CD14-positive monocyte (primary cell): ENCODE data around the gene NPEPL1. TPM values are rescaled to one million over a fixed set of nuclear protein-coding genes. Genes with fewer than 3 reads are reported as not detected.

Experiments used
- DNase-seq, 3 donors: peaks; one replicate each; pipeline ENCODE4 v3.0.0-alpha.2; 2011 to 2022
- H2AFZ ChIP-seq: 2 replicates; pipeline ENCODE4 v1.6.0; 2012; ENCODE audit warnings: mild to moderate bottlenecking, low read depth, low read length, inconsistent platforms; ENCODE audit not compliant: insufficient read depth, poor library complexity, severe bottlenecking
- H3K27ac ChIP-seq, 2 donors: 1 replicate in 1 of 2; 2 replicates in 1 of 2; pipeline ENCODE4 v1.5.1; 2012 to 2013; ENCODE audit warnings: low read length in 2 of 2, control low read depth in 1 of 2, inconsistent platforms in 1 of 2, low read depth in 1 of 2, mild to moderate bottlenecking in 1 of 2
- H3K27me3 ChIP-seq, 2 donors: one replicate each; pipeline versions ENCODE4 v1.6.0 to v1.6.1; 2011 to 2013; ENCODE audit warnings: low read length in 2 of 2; ENCODE audit not compliant: control insufficient read depth in 2 of 2, insufficient read depth in 2 of 2
- H3K36me3 ChIP-seq, 2 donors: replicated peaks in 1 of 2; 1 replicate in 1 of 2; 2 replicates in 1 of 2; pipeline versions ENCODE4 v1.5.1 to v1.6.1; 2012 to 2013; ENCODE audit warnings: low read length in 2 of 2, control low read depth in 1 of 2, inconsistent platforms in 1 of 2, mild to moderate bottlenecking in 1 of 2; ENCODE audit not compliant: insufficient read depth in 2 of 2, control insufficient read depth in 1 of 2
- H3K4me1 ChIP-seq, 2 donors: 1 replicate in 1 of 2; 2 replicates in 1 of 2; pipeline versions ENCODE4 v1.5.1 to v1.6.1; 2012 to 2013; ENCODE audit warnings: low read length in 2 of 2, control low read depth in 1 of 2, inconsistent platforms in 1 of 2, mild to moderate bottlenecking in 1 of 2, moderate library complexity in 1 of 2; ENCODE audit not compliant: insufficient read depth in 2 of 2, control insufficient read depth in 1 of 2
- H3K4me2 ChIP-seq: replicated peaks from 2 replicates; pipeline ENCODE3; 2012; ENCODE audit warnings: low read length, moderate library complexity, mild to moderate bottlenecking; ENCODE audit not compliant: poor library complexity, severe bottlenecking; ENCODE audit errors: extremely low read depth
- H3K4me3 ChIP-seq, 3 experiments: fragments of 200-600 bp in 1 of 3; sonication (generic) in 1 of 3; replicated peaks in 1 of 3; 1 replicate in 2 of 3; 2 replicates in 1 of 3; pipeline ENCODE4 v1.5.1; 2011 to 2013; ENCODE audit warnings: low read length in 3 of 3, mild to moderate bottlenecking in 3 of 3, control low read depth in 2 of 3, low read depth in 2 of 3, inconsistent platforms in 1 of 3, moderate library complexity in 1 of 3
- H3K79me2 ChIP-seq: 2 replicates; pipeline ENCODE4 v1.6.0; 2012; ENCODE audit warnings: mild to moderate bottlenecking, control low read depth, inconsistent platforms, low read length, moderate library complexity; ENCODE audit not compliant: insufficient read depth
- H3K9ac ChIP-seq: 2 replicates; pipeline ENCODE4 v1.6.0; 2017; ENCODE audit warnings: low read length, mild to moderate bottlenecking; ENCODE audit not compliant: insufficient read depth, poor library complexity, severe bottlenecking
- H3K9me3 ChIP-seq, 2 donors: replicated peaks in 1 of 2; 1 replicate in 1 of 2; 2 replicates in 1 of 2; pipeline versions ENCODE4 v1.5.1 to v1.6.1; 2012 to 2013; ENCODE audit warnings: low read length in 2 of 2, control low read depth in 1 of 2; ENCODE audit not compliant: control insufficient read depth in 1 of 2, insufficient read depth in 1 of 2
- H4K20me1 ChIP-seq: 2 replicates; pipeline ENCODE4 v1.6.0; 2012; ENCODE audit warnings: mild to moderate bottlenecking, low read length, control low read depth, moderate library complexity; ENCODE audit not compliant: insufficient read depth
- H3K27ac Mint-ChIP-seq, 7 donors: one replicate each; pipeline ENCODE4 v1.8.0; 2020; ENCODE audit warnings: mild to moderate bottlenecking in 7 of 7, mixed read lengths in 7 of 7, moderate library complexity in 6 of 7, inconsistent platforms in 2 of 7
- H3K27me3 Mint-ChIP-seq, 3 donors: one replicate each; pipeline ENCODE4 v1.8.0; 2021 to 2022; ENCODE audit warnings: low read depth in 3 of 3, mild to moderate bottlenecking in 3 of 3, mixed read lengths in 3 of 3, moderate library complexity in 3 of 3, inconsistent platforms in 1 of 3
- H3K36me3 Mint-ChIP-seq, 2 donors: one replicate each; pipeline ENCODE4 v1.8.0; 2020; ENCODE audit warnings: mixed read lengths in 2 of 2, inconsistent platforms in 1 of 2, mild to moderate bottlenecking in 1 of 2
- H3K4me1 Mint-ChIP-seq: one replicate; pipeline ENCODE4 v1.8.0; 2020; ENCODE audit warnings: mild to moderate bottlenecking, mixed read lengths
- H3K4me3 Mint-ChIP-seq, 2 donors: one replicate each; pipeline ENCODE4 v1.8.0; 2020; ENCODE audit warnings: mild to moderate bottlenecking in 2 of 2, mixed read lengths in 2 of 2, moderate library complexity in 1 of 2
- H3K9me3 Mint-ChIP-seq, 7 donors: one replicate each; pipeline ENCODE4 v1.8.0; 2020 to 2022; ENCODE audit warnings: mixed read lengths in 7 of 7, mild to moderate bottlenecking in 6 of 7, moderate library complexity in 6 of 7, inconsistent platforms in 2 of 7
- WGBS: methylation state at CpG from one replicate; pipeline ENCODE4 v1.1.5; 2013; ENCODE audit warnings: missing lambda C conversion rate; ENCODE audit not compliant: insufficient coverage; 5-methylcytosine and 5-hydroxymethylcytosine counted together
- intact Hi-C, 2 donors: fragments of 100-400 bp; cut with micrococcal nuclease; formaldehyde crosslinking; loops; one replicate each; pipeline versions ENCODE4 v1.15.0 to v1.15.1; 2023
- polyA plus RNA-seq, 3 donors: library from polyadenylated mRNA; depleted of rRNA in 1 of 3; unstranded in 2 of 3; stranded (reverse) in 1 of 3; fragments of 300-500 nt in 2 of 3; fragments of >200 nt in 1 of 3; fragmentation: Illumina TruSeq in 2 of 3; gene quantifications; 1 replicate in 2 of 3; 2 replicates in 1 of 3; pipeline ENCODE4 v1.2.3, GENCODE V29; 2012 to 2021
- TF ChIP-seq, protein P1 (sequence below): fragments of 200-600 bp; IDR thresholded peaks from one replicate; pipeline ENCODE4 v1.8.0; 2022; ENCODE audit warnings: antibody characterized with exemption, mild to moderate bottlenecking

The NPEPL1 gene
- polyA plus RNA-seq, 3 donors, result 37.6 to 109 (median 39.6) TPM

- Histone ChIP-seq H3K4me1 (no peaks in the 10 kb centered on the region), H3K9ac (no peak overlapping the region), H4K20me1 (no peaks in the 10 kb centered on the region), H2AFZ (no peak overlapping the region), H3K79me2 (no peaks in the 10 kb centered on the region), H3K4me2 (no peak overlapping the region), H3K4me3 (no peak overlapping the region), H3K27ac (no peak overlapping the region), H3K9me3 (no peaks in the 10 kb centered on the region), H3K27me3 (peaks cover 0 to 4% of the 10 kb centered on the region in 2 donors), H3K36me3 (no peaks in the 10 kb centered on the region)
- DNase-seq, result no peak
- intact Hi-C loops, result no loop called here
- Mint-ChIP-seq H3K4me3 (no peak overlapping the region), H3K27ac (no peak overlapping the region), H3K4me1 (no peaks in the 10 kb centered on the region), H3K27me3 (peaks cover 8 to 26% (median 17%) of the 10 kb centered on the region in 3 donors), H3K9me3 (no peaks in the 10 kb centered on the region), H3K36me3 (no peaks in the 10 kb centered on the region)
- 95% methylated on average over 10 of the region's 10 CpGs for WGBS
- TF ChIP-seq, protein P1, sequence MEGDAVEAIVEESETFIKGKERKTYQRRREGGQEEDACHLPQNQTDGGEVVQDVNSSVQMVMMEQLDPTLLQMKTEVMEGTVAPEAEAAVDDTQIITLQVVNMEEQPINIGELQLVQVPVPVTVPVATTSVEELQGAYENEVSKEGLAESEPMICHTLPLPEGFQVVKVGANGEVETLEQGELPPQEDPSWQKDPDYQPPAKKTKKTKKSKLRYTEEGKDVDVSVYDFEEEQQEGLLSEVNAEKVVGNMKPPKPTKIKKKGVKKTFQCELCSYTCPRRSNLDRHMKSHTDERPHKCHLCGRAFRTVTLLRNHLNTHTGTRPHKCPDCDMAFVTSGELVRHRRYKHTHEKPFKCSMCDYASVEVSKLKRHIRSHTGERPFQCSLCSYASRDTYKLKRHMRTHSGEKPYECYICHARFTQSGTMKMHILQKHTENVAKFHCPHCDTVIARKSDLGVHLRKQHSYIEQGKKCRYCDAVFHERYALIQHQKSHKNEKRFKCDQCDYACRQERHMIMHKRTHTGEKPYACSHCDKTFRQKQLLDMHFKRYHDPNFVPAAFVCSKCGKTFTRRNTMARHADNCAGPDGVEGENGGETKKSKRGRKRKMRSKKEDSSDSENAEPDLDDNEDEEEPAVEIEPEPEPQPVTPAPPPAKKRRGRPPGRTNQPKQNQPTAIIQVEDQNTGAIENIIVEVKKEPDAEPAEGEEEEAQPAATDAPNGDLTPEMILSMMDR, result no peak
Observed at GRCh38 chr20:58751979-58752378, 59.4 kb downstream of the NPEPL1 start.

GRCh38 chr20:58752565-58752964 lies 60.0 kb downstream of the NPEPL1 start:
- Histone ChIP-seq H3K4me3 (no peak overlapping the region), H2AFZ (no peak overlapping the region), H3K79me2 (no peaks in the 10 kb centered on the region), H3K27me3 (peaks cover 0 to 5% of the 10 kb centered on the region in 2 donors), H3K9me3 (no peaks in the 10 kb centered on the region), H3K9ac (no peak overlapping the region), H4K20me1 (no peaks in the 10 kb centered on the region), H3K4me1 (no peaks in the 10 kb centered on the region), H3K27ac (no peak overlapping the region), H3K36me3 (no peaks in the 10 kb centered on the region), H3K4me2 (no peak overlapping the region)
- DNase-seq, result no peak
- TF ChIP-seq, protein P1, result no peak
- H3K27me3 Mint-ChIP-seq, result peaks cover 8 to 26% (median 17%) of the 10 kb centered on the region in 3 donors
- no peaks in the 10 kb centered on the region for H3K36me3 Mint-ChIP-seq
- no peak overlapping the region for H3K27ac Mint-ChIP-seq
- intact Hi-C loops, result no loop called here
- no peaks in the 10 kb centered on the region for H3K9me3 Mint-ChIP-seq
- H3K4me3 Mint-ChIP-seq, result no peak overlapping the region
- 96% methylated on average over 4 of the region's 6 CpGs for WGBS
- no peaks in the 10 kb centered on the region for H3K4me1 Mint-ChIP-seq
